Endodermal cell (in vitro differentiated cells): ENCODE measurements around the gene CLIC3. TPM values are rescaled to one million over a fixed set of nuclear protein-coding genes. Genes with fewer than 3 reads are reported as not detected.

Source experiments
- DNase-seq: peaks from one replicate; pipeline ENCODE4 v3.0.0-alpha.2; 2017
- H3K27ac ChIP-seq: 2 replicates; pipeline ENCODE4 v1.5.1; 2013; ENCODE audit warnings: mild to moderate bottlenecking, low read depth, low read length, moderate library complexity
- H3K27me3 ChIP-seq: 2 replicates; pipeline ENCODE4 v1.6.1; 2013; ENCODE audit warnings: mild to moderate bottlenecking, low read length, moderate library complexity; ENCODE audit not compliant: insufficient read depth, control insufficient read depth, poor library complexity, severe bottlenecking
- H3K36me3 ChIP-seq: 2 replicates; pipeline ENCODE4 v1.7.0; 2013; ENCODE audit warnings: mild to moderate bottlenecking, low read length, moderate library complexity; ENCODE audit not compliant: control insufficient read depth, insufficient read depth
- H3K4me1 ChIP-seq: one replicate; pipeline ENCODE4 v1.7.0; 2013; ENCODE audit warnings: low read length; ENCODE audit not compliant: control insufficient read depth, insufficient read depth
- H3K4me3 ChIP-seq: 2 replicates; pipeline ENCODE4 v1.5.1; 2013; ENCODE audit warnings: mild to moderate bottlenecking, low read length, moderate library complexity
- H3K9ac ChIP-seq: 2 replicates; pipeline ENCODE4 v1.6.1; 2013; ENCODE audit warnings: mild to moderate bottlenecking, low read length, moderate library complexity; ENCODE audit not compliant: poor library complexity, severe bottlenecking; ENCODE audit errors: extremely low read depth
- H3K9me3 ChIP-seq: 2 replicates; pipeline ENCODE4 v1.6.1; 2013; ENCODE audit warnings: mild to moderate bottlenecking, low read length, moderate library complexity; ENCODE audit not compliant: control insufficient read depth
- H3K27ac Mint-ChIP-seq: 2 replicates; pipeline ENCODE4 v1.8.0; 2020; ENCODE audit warnings: mixed read lengths
- H3K27me3 Mint-ChIP-seq: 2 replicates; pipeline ENCODE4 v1.8.0; 2021; ENCODE audit warnings: mild to moderate bottlenecking, mixed read lengths; ENCODE audit not compliant: insufficient read depth
- H3K36me3 Mint-ChIP-seq: 2 replicates; pipeline ENCODE4 v1.8.0; 2020; ENCODE audit warnings: low read depth, mixed read lengths
- H3K4me1 Mint-ChIP-seq: 2 replicates; pipeline ENCODE4 v1.8.0; 2020; ENCODE audit warnings: mixed read lengths
- H3K4me3 Mint-ChIP-seq: 2 replicates; pipeline ENCODE4 v1.8.0; 2020; ENCODE audit warnings: mild to moderate bottlenecking, moderate library complexity, mixed read lengths
- H3K9me3 Mint-ChIP-seq: 2 replicates; pipeline ENCODE4 v1.8.0; 2020; ENCODE audit warnings: mild to moderate bottlenecking, mixed read lengths
- CTCF ChIP-seq: fragments of 200-600 bp; sonication (generic); conservative IDR thresholded peaks from 2 replicates; pipeline ENCODE4 v1.5.0; 2021; ENCODE audit warnings: antibody characterized with exemption, mild to moderate bottlenecking
- WGBS, 2 experiments: methylation state at CpG; one replicate each; pipeline versions ENCODE4 v1.1.5 to v1.1.7; 2013; ENCODE audit warnings: missing lambda C conversion rate in 2 of 2, mixed read lengths in 1 of 2; ENCODE audit not compliant: insufficient coverage in 1 of 2, insufficient read length in 1 of 2; 5-methylcytosine and 5-hydroxymethylcytosine counted together
- long read RNA-seq, 4 experiments: library from polyadenylated mRNA in 2 of 4; library from RNA in 1 of 4; library from capped mRNA in 1 of 4; stranded (forward) in 3 of 4; unstranded in 1 of 4; transcript quantifications; one replicate each; pipeline ENCODE4 v2.0.0, GENCODE V29; 2020 to 2021; ENCODE audit warnings: inconsistent platforms in 1 of 4
- polyA plus RNA-seq, 2 experiments: library from polyadenylated mRNA; stranded (reverse); fragments of 50-300 nt; gene quantifications; one replicate each; pipeline ENCODE4 v1.2.3, GENCODE V29; 2013
- total RNA-seq, 2 donors: library from RNA; stranded (reverse); fragmentation: NEBNext Ultra II Directional in 1 of 2; extraction: Animal tissue kit (Norgen Biotek cat#: 25700) in 1 of 2; gene quantifications; 2 replicates in 1 of 2; 3 replicates in 1 of 2; pipeline ENCODE4 v1.2.1, GENCODE V29; 2021

Gene CLIC3
- total RNA-seq = under 1 TPM in 1 of 2 donors, not detected in 1; 0.46 TPM
- polyA plus RNA-seq (2013, experiment 1 of 2) = not detected
- polyA plus RNA-seq (2013, experiment 2 of 2) = not detected
- long read RNA-seq, experiment 1, partial matches to known transcripts = 0 of 1 reads
- long read RNA-seq, experiment 1, other reads (novel, unspliced or antisense) = 0 of 1 reads
- long read RNA-seq, experiment 2 = 0 reads
- long read RNA-seq, experiment 3, partial matches to known transcripts = 0 of 1 reads
- long read RNA-seq, experiment 3, other reads (novel, unspliced or antisense) = 0 of 1 reads
- long read RNA-seq, experiment 4 = 0 reads

- Histone ChIP-seq H3K9me3 (no peaks in the 10 kb centered on the region), H3K27me3 (no peaks in the 10 kb centered on the region), H3K36me3 (peaks cover 9% of the 10 kb centered on the region), H3K27ac (no peak within 1 kb of the TSS), H3K4me1 (peaks cover 4% of the 10 kb centered on the region), H3K9ac (no peak within 1 kb of the TSS), H3K4me3 (no peak within 1 kb of the TSS)
- H3K27me3 Mint-ChIP-seq = peaks cover 5% of the 10 kb centered on the region
- WGBS, 2 experiments = 45 to 66% methylated on average over 17 to 35 of the region's 35 CpGs
- peak within 1 kb of the TSS; percentile 37 for H3K4me3 Mint-ChIP-seq
- H3K27ac Mint-ChIP-seq = no peak within 1 kb of the TSS
- peaks cover under 1% of the 10 kb centered on the region for H3K9me3 Mint-ChIP-seq
- peak; percentile 85 for DNase-seq
- no peaks in the 10 kb centered on the region for H3K4me1 Mint-ChIP-seq
- TF ChIP-seq CTCF = no peak
- H3K36me3 Mint-ChIP-seq = peaks cover 4% of the 10 kb centered on the region
These were observed at the start of gene CLIC3 for GRCh38 chr9:136996361-136997292. Gene CLIC3, minus strand, starts transcription at chr9:136996568. Its CDS starts 25 bp downstream, at chr9:136996543.

- H3K4me1 Mint-ChIP-seq = no peaks in the 10 kb centered on the region
- no peak overlapping the region for H3K27ac ChIP-seq
- no peaks in the 10 kb centered on the region for H3K9me3 ChIP-seq
- peaks cover 6% of the 10 kb centered on the region for H3K4me1 ChIP-seq
- no peaks in the 10 kb centered on the region for H3K9me3 Mint-ChIP-seq
- H3K4me3 ChIP-seq = peak overlapping the region; percentile 81
- H3K36me3 ChIP-seq = no peaks in the 10 kb centered on the region
- H3K27ac Mint-ChIP-seq = no peak overlapping the region
- 3 to 6% methylated on average over 55 to 96 of the region's 96 CpGs for WGBS, 2 experiments
- no peak for TF ChIP-seq CTCF
- peak overlapping the region; percentile 60 for H3K4me3 Mint-ChIP-seq
- H3K36me3 Mint-ChIP-seq = no peaks in the 10 kb centered on the region
- peaks cover 51% of the 10 kb centered on the region for H3K27me3 Mint-ChIP-seq
- DNase-seq = peak; percentile 80
- H3K9ac ChIP-seq = no peak overlapping the region
- H3K27me3 ChIP-seq = peaks cover 50% of the 10 kb centered on the region
These were observed 49.1 kb upstream of the CLIC3 start for GRCh38 chr9:137045294-137046087.
